HuH-7.5 (cell line): ENCODE results near the gene SIK2.

Experiments used
- DNase-seq: peaks from one replicate; pipeline ENCODE4 v3.0.0; 2011; ENCODE audit warnings: low spot score

SIK2 gene

DNA sequence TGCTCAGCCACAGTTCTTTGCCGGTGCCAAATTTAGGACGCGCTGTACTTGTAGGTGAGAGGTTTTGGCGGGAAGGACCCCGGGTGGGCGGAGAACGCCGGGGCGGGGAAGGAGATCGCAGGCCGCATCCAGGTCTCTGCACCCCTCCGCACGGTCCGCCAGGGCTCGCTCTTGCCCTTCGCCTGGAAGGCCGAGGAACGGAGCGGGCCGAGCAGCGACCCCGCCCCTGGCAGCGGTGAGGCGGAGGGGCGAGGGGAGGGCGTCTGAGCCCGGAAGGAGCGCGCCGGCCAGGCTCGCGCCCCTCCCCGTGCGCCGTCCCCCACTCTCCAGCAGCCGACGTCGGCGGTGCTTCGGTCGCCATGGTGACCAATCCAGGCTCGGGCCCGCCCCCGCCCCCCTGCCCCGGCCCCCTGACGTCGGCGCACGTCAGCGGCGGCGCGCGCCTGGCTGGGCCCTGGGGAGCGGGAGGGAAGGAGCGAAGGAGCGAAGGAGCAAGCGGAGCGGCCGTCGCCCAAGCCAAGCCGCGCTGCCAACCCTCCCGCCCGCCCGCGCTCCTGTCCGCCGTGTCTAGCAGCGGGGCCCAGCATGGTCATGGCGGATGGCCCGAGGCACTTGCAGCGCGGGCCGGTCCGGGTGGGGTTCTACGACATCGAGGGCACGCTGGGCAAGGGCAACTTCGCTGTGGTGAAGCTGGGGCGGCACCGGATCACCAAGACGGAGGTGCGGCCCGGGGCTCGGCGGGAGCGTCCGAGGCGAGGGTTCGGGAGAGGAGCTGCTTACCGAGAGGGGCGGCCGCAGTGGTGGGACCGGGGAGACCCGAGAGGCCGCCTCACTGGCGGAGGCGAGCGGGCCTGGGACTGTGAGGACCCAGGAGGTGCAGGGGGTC is at the start of gene SIK2:
Gene SIK2 (plus strand): TSS at position 471 of the 886 bp plus-strand sequence. CDS start 115 bp downstream, at position 586.
- DNase-seq, result peak; percentile 67

DNA sequence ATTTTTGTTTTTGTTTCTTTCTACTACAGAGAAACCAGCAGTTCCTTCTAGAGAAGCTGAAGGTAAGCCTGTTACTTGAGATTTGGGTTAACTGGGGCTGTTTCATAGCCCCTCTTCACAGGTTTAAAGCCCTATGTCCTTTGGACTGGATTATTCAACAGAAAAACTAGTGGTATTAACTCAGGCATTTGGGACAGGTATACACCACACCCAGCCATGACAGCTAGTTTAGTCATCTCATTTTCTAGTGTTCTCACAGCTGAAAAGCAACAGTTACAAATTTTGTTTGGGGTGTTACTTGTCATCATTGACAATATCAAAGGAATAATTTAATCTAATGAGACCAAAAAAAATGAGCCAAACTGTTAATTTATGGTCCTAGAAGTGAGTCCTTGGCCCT is 47.7 kb upstream of the SIK2 start:
- no peak for DNase-seq

DNA sequence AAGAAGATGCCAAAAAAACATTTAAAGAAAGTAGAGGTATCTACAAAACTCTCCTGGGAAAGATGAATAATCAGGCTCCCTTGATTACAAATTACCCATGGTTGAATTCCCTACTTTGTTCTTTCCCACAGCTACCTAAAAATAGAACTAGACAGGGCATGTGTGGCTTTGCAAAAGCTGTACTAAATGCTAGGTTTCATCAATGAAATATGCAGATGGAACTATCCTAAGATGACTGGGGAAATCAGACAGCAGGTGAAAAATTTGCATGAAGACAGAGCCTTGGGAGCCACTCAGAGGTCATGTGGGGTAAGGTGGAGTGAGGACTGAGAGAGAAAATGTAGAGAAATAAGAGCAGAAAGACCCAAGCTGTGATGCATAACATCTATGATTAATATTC is 47.0 kb upstream of the SIK2 start:
- no peak for DNase-seq

DNA sequence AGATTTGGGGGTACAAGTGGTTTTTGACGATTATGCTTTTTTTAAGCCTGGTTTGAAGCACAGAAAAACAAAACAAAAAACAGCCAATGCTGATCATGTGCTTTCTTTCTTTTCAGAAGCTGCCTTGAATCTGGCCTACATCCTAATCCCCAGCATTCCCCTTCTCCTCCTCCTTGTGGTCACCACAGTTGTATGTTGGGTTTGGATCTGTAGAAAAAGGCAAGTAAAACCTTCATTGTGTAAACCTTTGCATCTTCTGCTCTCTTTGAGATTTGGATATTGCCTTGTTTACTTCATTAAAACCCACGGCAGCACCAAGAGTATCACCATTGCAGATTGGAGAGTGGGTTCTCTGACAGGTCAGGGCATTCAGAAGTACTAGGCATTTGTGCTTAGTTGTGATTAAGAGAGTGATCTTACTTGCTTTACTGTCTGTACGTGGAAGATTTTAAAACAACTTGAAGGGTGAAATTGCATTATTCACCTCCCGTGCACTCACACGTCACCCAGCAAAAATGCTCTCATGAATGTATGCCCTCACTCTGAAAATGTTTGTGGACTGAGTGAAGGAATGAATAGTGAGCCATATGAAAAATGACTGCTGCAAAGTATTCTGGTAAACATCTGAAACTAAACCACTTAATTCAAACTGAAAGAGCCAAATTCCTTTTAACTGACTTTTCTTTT is 44.7 kb upstream of the SIK2 start:
- DNase-seq, result no peak

DNA sequence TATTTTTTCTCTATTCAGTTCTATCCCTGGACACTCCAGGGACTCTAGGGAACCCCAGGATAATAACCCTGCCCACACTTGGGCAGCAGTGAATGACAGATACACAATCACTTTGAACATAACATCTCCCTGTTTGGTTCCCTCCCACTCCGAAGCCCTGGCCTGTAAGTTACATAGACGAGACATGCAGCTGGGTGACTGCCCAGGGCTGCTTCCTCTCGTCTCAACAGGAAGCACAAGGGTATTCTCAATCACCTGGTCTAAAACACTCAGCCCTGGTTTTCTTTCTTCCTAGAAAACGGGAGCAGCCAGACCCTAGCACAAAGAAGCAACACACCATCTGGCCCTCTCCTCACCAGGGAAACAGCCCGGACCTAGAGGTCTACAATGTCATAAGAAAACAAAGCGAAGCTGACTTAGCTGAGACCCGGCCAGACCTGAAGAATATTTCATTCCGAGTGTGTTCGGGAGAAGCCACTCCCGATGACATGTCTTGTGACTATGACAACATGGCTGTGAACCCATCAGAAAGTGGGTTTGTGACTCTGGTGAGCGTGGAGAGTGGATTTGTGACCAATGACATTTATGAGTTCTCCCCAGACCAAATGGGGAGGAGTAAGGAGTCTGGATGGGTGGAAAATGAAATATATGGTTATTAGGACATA is 42.3 kb upstream of the SIK2 start:
- no peak for DNase-seq

DNA sequence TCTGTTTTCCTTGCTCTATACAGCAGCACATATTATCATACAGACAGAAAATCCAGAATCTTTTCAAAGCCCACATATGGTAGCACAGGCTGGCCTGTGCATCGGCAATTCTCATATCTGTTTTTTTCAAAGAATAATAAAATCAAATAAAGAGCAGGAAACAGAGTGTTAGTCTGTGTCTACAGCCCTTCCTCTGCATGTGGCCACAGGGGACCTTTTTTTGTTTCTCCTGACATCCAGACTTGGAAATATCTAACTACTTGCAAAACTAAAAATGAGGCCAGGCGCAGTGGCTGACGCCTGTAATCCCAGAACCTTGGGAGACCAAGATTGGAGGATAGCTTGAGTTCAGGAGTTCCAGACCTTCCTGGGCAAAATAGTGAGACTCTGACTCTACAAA is 41.4 kb upstream of the SIK2 start:
- no peak for DNase-seq

DNA sequence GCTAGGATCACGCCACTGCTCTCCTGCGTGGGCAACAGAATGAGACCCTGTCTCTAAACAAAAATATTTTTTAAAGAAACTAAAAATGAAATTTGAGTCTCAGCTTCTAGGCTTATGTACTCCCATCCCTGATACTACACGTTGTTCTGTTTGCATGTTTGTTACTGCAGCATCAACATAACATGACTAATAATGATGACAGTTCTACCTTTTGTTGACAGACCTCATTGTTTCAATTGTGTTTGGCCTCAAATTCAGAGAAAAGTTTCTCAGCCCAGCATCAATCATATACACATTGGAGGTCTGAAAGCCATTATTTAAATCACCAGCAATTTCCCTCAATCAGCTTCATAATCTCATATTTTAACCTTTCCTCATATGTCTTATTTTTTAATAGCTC is 40.9 kb upstream of the SIK2 start:
- no peak for DNase-seq

DNA sequence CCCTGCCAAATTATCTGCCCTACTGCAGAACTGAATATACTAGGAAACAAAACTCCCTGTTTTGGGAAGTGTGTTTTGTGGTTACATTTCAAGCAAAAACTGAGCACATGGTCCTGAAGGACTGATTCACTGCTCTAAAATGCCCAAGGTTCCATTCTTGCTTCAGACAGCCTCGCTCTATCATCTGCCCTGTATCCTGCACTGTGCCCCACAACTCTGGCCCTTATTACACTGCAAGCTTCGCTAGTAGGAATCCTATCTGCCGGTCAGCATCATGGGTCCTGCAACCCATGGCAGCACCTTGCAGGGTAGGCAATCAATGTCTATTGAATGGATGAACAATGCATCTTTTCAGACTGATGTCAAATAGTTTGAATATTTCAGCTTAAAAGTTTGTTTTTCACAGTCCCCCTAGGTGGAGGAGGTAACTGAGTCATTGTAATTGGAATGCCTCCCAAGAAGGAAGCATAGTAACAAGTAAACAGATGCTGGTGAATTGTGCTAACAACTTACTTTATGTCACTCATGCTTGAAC is 40.4 kb upstream of the SIK2 start:
- DNase-seq, result no peak

DNA sequence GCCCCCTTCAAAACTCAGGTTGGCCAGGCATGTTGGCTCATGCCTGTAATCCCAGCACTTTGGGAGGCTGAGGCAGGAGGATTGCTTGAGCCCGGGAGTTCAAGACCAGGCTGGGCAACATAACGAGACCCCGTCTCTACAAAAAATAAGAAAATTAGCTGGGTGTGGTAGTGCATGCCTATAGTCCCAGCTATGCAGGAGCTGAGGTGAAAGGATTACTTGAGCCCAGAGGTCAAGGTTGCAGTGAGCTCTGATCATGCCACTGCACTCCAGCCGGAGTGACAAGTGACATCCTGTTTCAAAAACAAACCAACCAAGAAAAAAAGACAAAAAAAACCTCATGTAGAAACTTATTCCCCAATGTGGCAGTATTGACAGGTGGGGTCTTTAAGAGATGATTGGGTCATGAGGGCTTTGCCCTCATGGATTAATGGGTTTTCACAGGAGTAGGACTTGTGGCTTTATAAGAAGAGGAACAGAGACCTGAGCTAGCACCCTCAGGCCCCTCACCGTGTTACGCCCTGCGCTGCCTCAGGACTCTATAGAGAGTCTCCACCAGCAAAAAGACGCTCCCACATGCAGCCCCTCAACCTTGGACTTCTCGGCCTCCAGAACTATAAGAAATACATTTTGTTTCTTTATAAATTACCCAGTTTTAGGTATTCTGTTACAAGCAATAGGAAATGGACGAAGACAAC is 39.4 kb upstream of the SIK2 start:
- no peak for DNase-seq

DNA sequence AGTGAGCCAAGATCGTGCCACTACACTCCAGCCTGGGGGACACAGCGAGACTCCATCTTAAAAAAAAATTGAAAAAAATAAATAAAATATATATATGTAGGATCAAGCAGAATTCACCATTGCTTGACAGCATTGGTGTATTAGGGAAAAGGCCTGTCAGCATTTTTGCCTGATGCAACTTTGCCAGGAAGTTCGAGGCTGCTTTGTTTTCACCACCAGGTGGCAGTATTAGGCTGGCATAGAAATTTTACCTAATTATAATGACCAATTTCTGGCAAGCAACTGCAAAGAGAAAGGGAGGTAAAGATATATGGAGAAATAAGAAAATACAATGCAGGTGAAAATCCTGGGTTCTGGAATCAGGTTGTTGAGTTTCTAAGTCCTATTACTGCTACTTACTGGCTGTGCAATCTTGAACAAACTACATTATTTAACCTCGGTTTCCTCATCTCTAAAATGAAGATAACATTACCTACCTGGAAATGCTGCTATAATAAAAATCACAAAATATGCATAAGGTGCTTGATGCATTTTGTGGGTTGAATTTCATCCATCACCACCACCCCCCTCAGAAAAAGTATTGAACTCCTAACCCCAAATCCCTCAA is 37.0 kb upstream of the SIK2 start:
- DNase-seq, result no peak

DNA sequence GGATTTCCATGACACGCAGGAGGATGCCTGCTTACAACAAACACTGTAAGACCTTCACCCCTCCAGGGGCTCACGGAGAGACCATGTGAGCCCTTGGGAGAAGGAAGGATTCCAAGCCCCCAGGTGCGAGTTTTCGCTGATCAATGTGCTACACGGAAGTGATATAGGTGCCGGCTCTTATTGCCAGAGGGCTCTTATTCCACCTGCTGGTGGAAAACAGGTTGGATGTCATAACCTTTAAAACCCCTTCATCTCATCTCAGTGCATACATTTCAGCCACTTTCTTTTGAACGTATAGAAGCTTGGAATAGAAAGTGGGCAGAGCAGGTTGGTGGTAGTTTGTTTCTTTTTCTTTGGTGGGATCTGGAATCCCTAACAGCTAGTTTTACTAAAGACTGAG is 35.9 kb upstream of the SIK2 start:
- no peak for DNase-seq

DNA sequence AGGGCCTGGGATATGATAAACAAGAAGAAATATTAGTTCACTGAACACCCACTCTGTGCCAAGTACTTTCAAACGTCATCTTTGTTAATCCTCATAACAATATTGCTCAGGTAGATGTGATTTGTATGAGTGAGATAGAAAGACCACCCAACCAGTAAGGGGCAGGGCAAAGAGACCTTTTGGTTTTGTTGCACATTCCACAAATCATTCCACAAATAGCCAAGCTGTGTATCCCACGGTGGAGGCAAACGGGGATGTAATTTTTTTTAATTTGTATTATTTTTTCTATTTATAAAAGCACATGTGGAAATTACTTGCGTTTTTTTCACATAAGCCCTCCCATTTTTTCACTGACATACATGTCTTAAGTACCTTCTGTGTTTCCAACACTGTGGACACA is 32.8 kb upstream of the SIK2 start:
- no peak for DNase-seq

DNA sequence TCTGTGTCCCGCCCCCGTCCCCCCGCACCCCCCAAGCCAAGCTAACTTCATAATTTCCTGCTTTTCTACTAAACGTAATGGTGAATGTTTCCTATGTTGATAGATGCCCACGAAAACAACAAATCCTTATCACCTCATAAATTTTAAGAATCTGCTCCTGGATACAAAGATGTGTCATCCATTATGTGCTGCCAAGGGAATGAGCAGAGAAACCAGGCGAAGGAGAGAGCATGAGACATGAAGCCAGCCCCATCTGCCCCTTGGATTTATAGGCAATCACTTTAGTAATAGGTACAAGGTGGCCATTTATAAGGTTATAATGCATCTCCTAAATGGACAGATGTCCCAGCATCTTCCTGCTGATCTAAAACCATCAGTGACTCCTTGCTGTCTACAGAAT is 31.5 kb upstream of the SIK2 start:
- no peak for DNase-seq

DNA sequence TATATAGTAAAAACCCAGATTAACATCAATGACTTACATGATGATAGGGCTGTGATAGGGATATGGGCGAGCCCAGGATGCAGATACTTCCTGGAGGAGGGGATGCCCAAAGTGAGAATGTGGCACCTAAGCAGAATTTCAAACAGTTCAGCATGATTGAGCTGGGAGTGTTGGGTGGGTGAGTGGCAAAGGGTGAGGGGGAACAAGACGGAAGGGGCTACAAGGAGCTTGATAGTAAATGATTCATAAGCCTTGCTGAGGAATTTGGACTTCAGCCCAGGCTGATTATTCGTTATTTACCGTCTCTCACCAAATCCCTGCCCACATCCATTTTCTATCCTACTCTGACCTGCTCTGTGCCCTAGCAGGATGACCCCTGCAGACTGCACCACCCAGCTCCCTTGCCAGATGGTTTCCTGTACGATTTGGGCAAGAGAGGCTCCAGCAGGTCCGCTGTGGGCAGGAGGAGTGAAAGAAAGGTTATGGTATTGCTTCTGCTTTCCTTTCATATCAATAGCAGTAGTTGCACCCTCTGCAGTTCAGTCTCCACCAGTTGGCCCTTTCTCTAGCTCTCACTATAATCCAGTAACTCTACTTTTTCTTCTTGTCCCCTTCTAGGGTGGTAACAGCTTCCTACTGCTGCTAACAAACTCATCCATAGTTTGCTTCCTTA is 30.3 kb upstream of the SIK2 start:
- DNase-seq, result no peak

DNA sequence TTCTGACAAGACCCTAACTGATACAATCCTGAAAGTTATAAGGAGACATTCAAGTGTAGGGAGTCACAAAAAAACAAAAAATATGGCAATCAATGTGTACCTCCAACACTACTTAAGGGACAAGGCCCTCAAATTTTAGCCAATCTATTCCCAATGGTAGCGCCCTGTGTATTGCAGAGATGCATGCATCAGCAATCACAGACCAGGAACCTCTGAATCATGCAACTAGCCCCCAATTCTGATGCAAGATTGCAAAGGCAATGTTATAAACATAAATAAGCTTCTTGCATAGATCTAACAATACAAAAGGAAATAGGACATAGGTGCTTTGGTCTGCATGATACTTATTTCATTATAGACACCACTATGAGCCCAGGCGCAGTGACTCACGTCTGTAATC is 29.7 kb upstream of the SIK2 start:
- no peak for DNase-seq

DNA sequence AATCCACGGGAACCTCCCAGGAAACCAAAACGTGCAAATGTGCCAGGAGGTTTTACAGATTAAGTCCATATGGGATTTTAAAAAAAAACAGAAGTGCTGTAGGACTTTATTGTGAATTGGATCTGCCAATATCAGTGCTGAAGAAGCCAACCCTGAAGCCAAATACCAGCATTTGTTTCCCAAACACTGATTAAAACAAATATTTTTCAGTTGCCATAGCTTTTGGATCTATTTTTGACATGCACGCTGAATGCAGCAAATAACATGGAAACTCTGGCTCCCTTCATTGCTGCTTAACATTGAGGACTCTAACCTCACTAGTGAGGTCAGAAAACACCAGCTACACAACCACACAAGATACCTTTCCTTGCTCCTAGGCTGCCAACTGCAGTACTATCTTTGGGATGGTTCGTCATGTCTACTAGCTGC is 28.4 kb upstream of the SIK2 start:
- no peak for DNase-seq

DNA sequence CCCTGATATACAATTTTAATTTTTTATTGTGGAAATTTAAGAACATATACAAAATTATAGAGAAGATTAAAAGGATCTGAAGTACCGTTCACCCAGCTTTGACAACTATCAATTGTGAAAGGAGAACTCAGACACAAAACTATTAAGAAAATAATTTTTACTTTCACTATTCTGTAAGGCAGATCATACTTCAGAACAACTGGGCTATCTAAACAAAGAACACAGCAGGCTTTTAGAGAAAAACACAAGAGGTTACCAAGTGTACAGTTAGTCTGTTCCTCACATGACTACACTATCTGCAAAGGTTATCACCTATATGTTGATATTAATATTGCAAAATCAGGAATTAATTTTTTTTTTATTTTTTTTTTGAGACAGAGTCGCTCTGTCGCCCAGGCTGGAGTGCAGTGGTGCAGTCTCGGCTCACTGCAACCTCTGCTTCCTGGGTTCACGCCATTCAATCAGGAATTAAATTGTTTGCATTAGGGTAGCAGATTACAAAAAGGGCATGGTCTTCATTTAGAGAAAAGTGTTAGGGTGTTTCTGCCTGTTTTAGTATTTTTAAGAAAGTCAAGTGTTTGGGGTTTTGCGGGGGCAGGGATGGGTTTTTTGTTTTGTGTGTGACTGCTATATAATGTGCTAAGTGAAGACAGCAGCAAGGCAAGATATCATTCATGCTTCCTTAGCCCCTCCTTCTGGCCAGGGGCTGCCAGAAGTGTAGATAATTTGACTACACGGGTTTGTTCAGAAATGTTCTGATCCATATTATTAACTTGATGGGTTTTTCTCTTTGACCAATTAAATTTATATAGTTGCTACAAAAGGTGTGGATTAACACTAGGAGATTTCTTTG is 27.6 kb upstream of the SIK2 start:
- DNase-seq, result no peak

DNA sequence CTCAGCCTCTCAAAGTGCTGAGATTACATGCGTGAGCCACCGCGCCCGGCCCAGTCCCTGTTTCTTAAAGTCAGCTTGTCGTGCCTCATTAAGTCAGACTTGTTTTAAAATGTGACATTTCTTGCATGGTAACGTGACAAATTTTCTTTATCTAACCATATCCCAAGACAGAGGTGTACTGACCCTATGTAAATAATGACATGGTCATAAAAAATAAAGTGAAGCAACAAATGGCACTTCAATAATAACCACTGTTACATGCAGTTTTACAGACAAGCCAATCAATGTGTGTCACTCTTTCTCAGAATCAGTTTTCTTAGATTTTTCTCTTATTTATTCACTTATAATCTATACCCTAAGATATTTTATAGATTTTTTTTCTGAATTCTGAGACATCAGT is 26.5 kb upstream of the SIK2 start:
- DNase-seq, result no peak

DNA sequence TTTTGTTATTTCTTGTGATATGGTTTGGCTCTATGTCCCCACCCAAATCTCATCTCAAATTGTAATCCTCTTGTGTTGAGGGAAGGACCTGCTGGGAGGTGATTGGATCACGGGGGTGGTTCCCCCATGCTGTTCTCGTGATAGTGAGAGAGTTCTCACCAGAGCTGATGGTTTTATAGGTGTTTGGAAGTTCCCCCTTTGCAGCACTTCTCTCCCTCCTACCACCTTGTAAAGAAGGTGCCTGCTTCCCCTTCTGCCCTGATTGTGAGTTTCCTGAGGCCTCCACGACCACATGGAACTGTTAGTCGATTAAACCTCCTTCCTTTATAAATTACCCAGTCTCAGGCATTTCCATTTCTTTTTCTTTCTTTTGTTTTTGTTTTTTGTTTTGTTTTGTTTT is 24.4 kb upstream of the SIK2 start:
- no peak for DNase-seq

DNA sequence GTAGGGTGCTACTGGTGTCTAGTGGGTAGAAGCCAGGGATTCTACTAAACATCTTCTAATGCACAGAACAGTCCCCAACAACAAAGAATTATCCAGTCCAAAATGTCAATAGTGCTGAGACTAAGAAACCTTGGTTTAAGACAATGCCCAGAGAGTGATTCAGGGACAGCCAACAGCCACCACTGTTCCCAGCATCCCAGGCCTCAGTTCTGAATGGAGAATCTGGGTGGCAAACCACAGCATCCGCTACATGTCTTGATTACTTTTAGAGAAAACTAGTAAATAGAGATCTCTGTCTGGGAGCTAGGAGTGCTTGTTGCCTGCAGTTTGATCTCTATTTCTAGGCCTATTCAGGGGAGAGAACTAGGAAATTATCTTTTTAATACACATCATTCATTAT is 20.9 kb upstream of the SIK2 start:
- no peak for DNase-seq
